Ecto neural progenitor cell (in vitro differentiated cells): ENCODE data around the gene PRKCA.

Source experiments
- DNase-seq: peaks from one replicate; pipeline ENCODE4 v3.0.0-alpha.2; 2018; ENCODE audit warnings: low spot score

The PRKCA gene

GRCh38 chr17:66518677-66519076, 216.3 kb downstream of the PRKCA start:
- DNase-seq: no peak

GRCh38 chr17:66519154-66519553, 216.7 kb downstream of the PRKCA start:
- DNase-seq: no peak

DNA sequence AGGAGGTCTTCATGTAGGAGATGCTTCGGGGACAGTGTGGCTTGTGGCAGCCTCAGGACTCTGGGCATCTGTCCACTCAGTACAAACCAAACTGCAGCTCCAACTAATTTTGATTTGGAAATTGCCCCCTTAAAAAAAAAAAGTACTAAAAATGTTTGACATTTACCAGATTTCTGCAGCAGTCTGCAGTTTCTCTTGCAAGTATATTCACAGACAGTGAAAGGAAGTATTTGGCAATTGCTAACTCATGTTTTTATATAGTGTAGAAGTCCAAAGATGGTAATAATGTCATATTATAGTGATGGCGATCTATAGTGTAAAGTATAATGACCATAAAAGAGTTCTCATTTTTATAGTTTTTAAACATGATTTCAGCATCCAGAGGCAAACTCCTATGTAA, 218.6 kb downstream of the PRKCA start:
- DNase-seq: no peak

DNA sequence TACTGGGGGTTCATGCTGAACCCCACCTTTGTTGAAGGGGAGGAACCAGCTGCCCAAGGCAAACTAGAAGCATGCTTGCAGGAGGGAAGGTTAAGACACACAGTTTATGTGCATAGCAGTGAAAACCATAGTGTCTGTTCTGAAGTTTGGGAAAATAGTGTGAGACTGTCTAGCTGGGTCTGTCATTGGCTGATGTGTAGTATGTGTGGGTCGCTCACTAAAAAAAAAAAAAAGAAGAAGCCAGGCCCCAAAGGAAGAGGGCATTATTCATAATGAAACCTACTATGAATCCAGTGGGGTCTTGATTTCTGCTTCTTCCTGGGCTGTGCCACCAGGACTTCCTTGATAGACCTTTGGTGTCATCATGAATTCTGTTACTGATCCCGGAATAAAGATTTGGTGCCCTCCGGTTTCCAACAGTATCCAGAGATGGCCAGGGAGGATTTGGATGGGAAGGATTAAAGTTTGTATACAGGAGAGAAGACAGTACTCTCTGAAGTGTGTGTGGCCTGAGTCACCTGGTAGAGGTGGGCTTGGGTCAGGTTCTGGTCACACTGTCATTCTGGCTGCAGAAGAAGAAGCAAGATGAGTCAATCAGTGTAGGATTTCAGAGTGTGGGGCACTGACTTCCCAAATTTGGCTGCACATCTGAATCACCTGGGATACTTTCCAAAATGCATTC, 220.3 kb downstream of the PRKCA start:
- DNase-seq: peak; percentile 8

GRCh38 chr17:66523378-66524200, 221.2 kb downstream of the PRKCA start:
- peak; percentile 41 for DNase-seq

- DNase-seq: peak; percentile 24
These were observed 222.5 kb downstream of the PRKCA start for GRCh38 chr17:66524877-66525276.

GRCh38 chr17:66525338-66525737, 222.9 kb downstream of the PRKCA start:
- DNase-seq: peak; percentile 34

GRCh38 chr17:66526827-66527226, 224.4 kb downstream of the PRKCA start:
- DNase-seq: peak; percentile 44

- DNase-seq: peak; percentile 37
These were observed 224.9 kb downstream of the PRKCA start for GRCh38 chr17:66527335-66527734.

DNA sequence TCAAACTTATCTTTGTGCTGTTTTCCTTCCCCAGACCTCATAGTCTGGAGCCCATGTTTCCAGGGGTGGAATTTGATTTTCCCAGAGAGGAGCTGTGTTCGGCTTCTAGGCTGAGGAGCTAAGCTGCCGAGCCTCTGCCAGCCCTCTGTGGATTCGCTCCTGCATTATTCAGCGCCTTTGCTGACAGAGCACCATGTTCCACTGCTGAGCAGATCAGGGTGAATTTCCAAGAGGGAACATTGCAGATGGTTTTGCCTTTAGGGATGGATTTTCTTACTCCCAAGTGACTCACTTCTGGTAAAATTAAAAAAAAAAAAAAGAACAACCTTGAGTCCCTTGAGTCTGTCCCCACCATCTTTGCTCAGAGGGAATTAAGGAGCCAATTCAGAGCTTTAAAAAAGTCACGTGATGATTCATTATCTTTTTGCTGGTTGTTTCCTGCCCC, 229.5 kb downstream of the PRKCA start:
- DNase-seq: peak; percentile 45

DNA sequence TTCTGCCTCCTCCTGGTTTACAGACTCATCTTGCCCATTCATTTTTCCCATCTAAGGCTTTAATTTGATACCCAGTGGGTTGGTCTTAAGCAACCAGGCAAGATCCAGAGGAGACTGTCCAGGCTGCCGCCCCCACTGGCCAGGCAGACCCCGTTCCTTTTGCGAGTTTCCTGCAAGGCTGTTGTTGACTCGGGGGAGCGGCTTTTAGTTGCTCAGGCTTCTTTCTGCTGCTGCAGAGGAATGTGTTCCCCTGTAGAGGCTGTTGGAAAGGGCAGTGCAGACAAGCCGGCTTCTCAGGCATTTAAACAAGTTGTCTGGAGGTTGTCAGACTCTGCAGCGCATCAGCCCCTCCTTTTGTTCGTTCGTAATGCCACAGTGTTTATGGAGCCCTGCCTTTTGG, 231.2 kb downstream of the PRKCA start:
- peak; percentile 83 for DNase-seq

DNA sequence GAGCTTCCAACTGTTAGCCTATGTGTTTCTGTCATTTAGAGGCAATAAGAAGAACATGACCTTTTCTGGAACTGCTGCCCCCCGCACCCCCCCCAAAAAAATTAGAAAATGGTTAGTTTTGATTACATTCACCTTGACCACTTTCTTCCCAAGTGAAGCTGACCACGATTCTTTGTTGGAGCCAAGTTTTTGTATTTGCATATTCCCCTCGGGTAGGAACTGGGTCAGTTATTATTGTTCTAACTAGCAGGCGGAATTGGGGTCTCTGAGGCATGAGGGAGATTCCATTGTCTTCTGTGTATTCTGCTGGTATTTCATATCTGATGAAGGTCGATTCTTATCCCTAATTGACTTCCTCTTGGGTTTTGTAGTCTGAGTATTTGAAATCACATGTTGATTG, 231.6 kb downstream of the PRKCA start:
- DNase-seq: no peak

- no peak for DNase-seq
These were observed 233.2 kb downstream of the PRKCA start for GRCh38 chr17:66535611-66536010.

- DNase-seq: no peak
These were observed 235.1 kb downstream of the PRKCA start for GRCh38 chr17:66537502-66537901.

DNA sequence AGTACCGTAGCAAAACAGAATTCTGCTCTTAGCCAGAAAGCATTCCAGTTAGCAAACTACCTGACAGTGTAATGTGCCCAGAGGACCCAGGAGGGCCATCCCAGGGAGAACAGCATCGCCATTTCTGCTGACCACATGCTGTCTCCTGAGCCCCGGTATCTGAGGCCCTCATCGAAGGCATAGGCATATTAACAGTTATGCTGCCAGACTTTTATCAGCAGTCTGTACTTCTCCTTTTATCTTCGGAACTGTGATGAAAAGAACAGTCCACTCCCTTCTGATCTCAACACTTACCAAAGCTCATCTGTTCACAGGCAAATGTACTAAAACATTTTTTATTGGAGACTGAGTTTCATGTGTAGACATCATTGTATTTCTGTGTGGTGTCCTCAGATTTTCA, 236.4 kb downstream of the PRKCA start:
- peak; percentile 27 for DNase-seq

- peak; percentile 83 for DNase-seq
These were observed 237.8 kb downstream of the PRKCA start for GRCh38 chr17:66540131-66540781.

GRCh38 chr17:66541461-66542128, 239.2 kb downstream of the PRKCA start:
- peak; percentile 28 for DNase-seq

DNA sequence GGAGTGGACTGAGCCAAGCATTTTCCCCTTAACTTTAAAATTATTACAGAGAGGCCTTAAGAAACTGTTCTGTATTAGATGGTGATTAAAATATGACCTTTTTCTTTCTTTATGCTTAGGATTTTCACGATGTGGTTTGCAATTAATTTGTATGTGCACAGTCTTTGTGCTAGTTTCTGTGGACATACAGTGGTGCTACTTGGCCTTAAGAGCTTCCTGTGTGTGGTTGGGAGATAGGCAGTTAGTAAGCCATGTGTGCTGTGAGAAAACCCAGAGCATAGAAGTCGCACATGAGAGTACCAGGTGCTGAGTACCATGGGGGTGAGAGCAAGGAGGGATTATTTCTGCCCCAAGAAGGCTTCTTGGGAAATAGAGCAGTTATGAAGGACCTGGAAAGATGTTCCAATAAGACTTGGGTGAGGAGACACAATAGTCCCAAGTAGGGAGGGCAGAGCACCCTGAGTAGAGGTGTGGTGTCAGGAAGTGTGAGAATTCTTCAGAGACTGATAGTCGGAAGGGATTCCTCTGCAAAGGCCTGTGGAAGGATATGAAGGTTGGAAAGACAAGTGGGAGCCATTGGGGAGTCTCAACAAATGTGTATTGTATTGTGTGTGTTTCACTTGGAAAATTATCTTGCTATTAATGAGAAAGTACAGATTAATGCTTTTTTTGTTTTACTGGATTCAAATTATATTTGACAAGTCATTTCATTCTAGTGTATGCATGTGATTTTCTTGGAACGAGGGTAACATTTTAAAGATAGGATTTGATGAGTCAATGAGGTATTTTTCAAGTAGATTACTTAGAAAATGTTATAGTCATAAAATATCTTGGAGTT, 239.9 kb downstream of the PRKCA start:
- peak; percentile 21 for DNase-seq

DNA sequence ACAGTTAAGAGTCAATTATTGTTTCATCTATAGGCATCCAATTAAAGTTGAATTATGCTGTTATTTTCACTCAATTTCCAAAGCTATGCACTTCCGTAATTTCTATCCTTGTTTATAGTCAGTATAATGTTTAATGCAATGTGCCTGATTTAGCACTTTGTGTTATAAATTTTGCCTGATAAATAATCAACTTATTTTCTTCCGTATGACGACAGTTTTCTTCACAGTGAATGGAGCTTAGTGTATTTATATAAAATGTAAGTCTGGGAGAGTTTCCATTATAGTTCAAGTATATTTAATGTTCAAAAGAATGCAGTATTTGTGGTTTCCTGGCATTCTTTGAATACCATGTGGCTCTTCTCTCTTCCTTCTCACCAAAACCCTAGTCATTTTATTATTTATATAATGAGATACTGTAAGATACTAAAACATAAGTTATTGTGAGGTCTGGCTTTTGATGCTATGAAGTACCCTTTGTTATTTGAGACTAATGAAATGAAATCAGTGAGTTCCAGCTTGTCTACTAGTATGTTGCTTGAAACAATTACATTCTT, 240.6 kb downstream of the PRKCA start:
- no peak for DNase-seq

DNA sequence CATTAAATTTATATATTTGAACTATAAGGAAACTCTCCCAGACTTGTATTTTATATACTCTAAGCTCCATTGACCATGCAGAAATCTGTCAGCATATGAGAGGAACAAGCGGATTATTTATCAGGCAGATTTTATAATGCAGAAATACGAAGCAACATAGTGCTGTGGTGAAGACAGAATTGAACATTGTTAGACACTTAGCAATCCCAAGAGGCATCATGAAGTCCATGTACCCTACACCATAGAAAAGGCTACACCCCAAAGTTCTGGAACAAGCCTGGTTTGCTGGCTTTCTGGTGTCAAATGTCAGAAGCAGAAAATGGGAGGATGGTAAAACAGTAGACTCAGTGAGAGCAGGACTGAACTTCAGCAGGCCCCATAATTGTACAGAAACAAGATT, 241.1 kb downstream of the PRKCA start:
- DNase-seq: peak; percentile 9

DNA sequence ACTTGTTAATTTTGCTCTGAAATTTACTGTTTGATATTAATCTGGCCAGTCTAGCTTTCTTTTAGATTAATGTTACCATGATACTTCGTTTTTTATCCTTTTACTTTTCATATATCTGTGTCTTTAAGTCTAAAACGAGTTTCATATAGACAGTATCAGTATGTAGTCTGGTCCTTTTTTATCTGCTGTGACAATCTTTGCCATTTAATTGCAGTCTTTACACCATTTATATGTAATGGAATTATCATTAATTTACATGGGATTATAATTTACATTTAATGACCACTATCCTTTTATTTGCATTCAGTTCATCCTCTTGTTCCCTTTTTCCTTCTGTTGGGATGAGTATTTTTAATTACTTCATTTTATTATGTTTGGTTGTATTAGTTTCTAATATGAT, 243.5 kb downstream of the PRKCA start:
- no peak for DNase-seq
